NB4 (cell line): ENCODE data around the gene POU2AF1.

Source experiments
- CTCF ChIP-seq: IDR thresholded peaks from one replicate; pipeline ENCODE4 v1.5.1; 2012; ENCODE audit warnings: low read depth, low read length
- POLR2A ChIP-seq: IDR thresholded peaks from 2 replicates; pipeline ENCODE4 v1.6.1; 2011; ENCODE audit warnings: mild to moderate bottlenecking; ENCODE audit not compliant: insufficient read length; ENCODE audit errors: extremely low read depth
- TF ChIP-seq, protein P1 (sequence below): IDR thresholded peaks from 2 replicates; pipeline ENCODE4 v1.6.1; 2011; ENCODE audit warnings: low read depth, low read length

- TF ChIP-seq CTCF: no peak
- no peak for TF ChIP-seq POLR2A
- TF ChIP-seq, protein P1, sequence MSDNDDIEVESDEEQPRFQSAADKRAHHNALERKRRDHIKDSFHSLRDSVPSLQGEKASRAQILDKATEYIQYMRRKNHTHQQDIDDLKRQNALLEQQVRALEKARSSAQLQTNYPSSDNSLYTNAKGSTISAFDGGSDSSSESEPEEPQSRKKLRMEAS: no peak
These were observed 16.7 kb upstream of the POU2AF1 start for GRCh38 chr11:111395749-111396148.
